ENCODE measurements around the gene ITGB3BP. TPM values are rescaled to one million over a fixed set of nuclear protein-coding genes. Genes with fewer than 3 reads are reported as not detected.

Gene ITGB3BP
- total and polyA plus RNA-seq, 4 donors = 5.7 to 15.2 (median 7.5) TPM

DNA sequence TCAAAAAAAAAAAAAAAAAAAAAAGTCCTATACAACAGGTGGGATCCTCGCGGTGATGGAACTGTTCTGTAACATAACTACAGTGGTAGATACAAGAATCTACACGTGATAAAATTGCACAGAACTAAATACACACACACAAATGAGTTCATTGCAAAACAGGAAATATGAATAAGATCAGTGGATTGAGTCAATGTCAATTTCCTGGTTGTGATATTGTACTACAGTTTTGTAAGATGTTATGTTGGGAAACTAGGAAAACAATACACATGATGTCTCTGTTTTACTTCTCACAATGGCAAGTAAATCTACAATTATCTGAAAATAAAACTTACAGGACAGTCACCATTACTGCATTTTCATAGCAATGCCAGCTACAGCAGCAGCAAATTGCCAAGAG is 59.8 kb downstream of the ITGB3BP start (continued):
- TF ChIP-seq HNF4A (conservative IDR thresholded peaks at IDR 0.05) (no peak), SP1 (IDR thresholded peaks at IDR 0.05) (no peak)

DNA sequence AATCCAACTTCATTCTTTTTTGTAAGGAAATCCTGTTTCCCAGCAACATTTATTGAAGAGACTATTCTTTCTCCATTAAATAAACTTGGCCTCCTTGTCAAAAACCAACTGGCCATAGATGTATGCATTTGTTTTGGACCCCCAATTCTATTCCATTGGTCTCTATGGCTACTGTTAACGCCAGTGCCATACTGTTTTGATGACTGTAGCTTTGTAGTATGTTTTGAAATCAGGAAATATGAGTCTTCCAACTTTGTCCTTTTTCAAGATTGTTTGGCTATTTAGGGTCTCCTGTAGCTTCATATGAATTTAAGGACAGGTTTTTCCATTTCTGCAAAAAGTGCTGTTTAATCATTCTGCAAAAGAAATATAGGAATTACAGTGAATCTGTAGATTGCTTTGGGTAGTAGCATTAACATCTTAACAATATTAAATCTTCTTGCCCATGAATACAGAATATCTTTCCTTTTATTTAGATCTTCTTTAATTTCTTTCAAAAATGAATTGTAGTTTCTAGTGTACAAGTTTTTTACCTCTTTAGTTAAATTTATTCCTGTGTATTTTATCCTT is 61.3 kb downstream of the ITGB3BP start:
- Histone ChIP-seq H3K9me3 (ENCODE audit: control insufficient read depth in 4 of 4, low read length in 3 of 4) (peaks cover 0 to 10% (median 4%) of the 10 kb centered on the region in 4 donors), H3K4me1 (ENCODE audit: control insufficient read depth in 4 of 4, insufficient read depth in 4 of 4, low read length in 3 of 4) (no peaks in the 10 kb centered on the region), H3K4me3 (ENCODE audit: low read depth in 1 of 3, low read length in 3 of 3) (no peak overlapping the region), H3K36me3 (ENCODE audit: control insufficient read depth in 4 of 4, insufficient read depth in 3 of 4, low read depth in 1 of 4, low read length in 3 of 4) (no peaks in the 10 kb centered on the region), H3K27me3 (ENCODE audit: control insufficient read depth in 4 of 4, insufficient read depth in 4 of 4, low read length in 3 of 4) (no peaks in the 10 kb centered on the region), H3K9ac (ENCODE audit: low read depth in 1 of 2, low read length in 2 of 2) (no peak overlapping the region), H3K27ac (ENCODE audit: low read depth in 1 of 2, low read length in 2 of 2) (no peak overlapping the region)
- WGBS = 98% methylated on average over 1 of the region's 1 CpG
- no peak for DNase-seq (ENCODE audit: low spot score)
- TF ChIP-seq NR2F2 (IDR thresholded peaks at IDR 0.05) = no peak
- no peak for TF ChIP-seq EGR1 (IDR thresholded peaks at IDR 0.05; ENCODE audit: low read depth in 2 of 2)
- TF ChIP-seq FOXA1 (IDR thresholded peaks at IDR 0.05) = no peak

GRCh38 chr1:63458750-63459149 is 64.3 kb downstream of the ITGB3BP start:
- no peak overlapping the region for H3K9ac ChIP-seq (ENCODE audit: low read depth in 1 of 2, low read length in 2 of 2)
- H3K4me1 ChIP-seq (ENCODE audit: control insufficient read depth in 4 of 4, insufficient read depth in 4 of 4, low read length in 3 of 4) = no peaks in the 10 kb centered on the region
- DNase-seq (ENCODE audit: low spot score) = no peak
- no peak overlapping the region for H3K27ac ChIP-seq (ENCODE audit: low read depth in 1 of 2, low read length in 2 of 2)
- H3K4me3 ChIP-seq (ENCODE audit: low read depth in 1 of 3, low read length in 3 of 3) = no peak overlapping the region
- TF ChIP-seq TAF1 (conservative IDR thresholded peaks at IDR 0.05) (no peak), RXRA (IDR thresholded peaks at IDR 0.05) (no peak), HNF4G (IDR thresholded peaks at IDR 0.05) (no peak), EGR1 (IDR thresholded peaks at IDR 0.05; ENCODE audit: low read depth in 2 of 2) (no peak), FOXA1 (IDR thresholded peaks at IDR 0.05) (no peak), HNF4A (conservative IDR thresholded peaks at IDR 0.05) (no peak), GABPA (IDR thresholded peaks at IDR 0.05 in 1 of 2, conservative IDR thresholded peaks at IDR 0.05 in 1 of 2) (no peak), SP1 (IDR thresholded peaks at IDR 0.05) (no peak), FOXA2 (IDR thresholded peaks at IDR 0.05) (no peak), NR2F2 (IDR thresholded peaks at IDR 0.05) (no peak), REST (IDR thresholded peaks at IDR 0.05) (no peak), RAD21 (IDR thresholded peaks at IDR 0.05) (no peak), CTCF (IDR thresholded peaks at IDR 0.05; ENCODE audit: low read depth, low read length, missing input control) (no peak), YY1 (IDR thresholded peaks at IDR 0.05) (no peak), JUND (IDR thresholded peaks at IDR 0.05) (no peak)
- TF ChIP-seq, protein P1, sequence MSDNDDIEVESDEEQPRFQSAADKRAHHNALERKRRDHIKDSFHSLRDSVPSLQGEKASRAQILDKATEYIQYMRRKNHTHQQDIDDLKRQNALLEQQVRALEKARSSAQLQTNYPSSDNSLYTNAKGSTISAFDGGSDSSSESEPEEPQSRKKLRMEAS (IDR thresholded peaks at IDR 0.05) = no peak
- TF ChIP-seq, protein P2, sequence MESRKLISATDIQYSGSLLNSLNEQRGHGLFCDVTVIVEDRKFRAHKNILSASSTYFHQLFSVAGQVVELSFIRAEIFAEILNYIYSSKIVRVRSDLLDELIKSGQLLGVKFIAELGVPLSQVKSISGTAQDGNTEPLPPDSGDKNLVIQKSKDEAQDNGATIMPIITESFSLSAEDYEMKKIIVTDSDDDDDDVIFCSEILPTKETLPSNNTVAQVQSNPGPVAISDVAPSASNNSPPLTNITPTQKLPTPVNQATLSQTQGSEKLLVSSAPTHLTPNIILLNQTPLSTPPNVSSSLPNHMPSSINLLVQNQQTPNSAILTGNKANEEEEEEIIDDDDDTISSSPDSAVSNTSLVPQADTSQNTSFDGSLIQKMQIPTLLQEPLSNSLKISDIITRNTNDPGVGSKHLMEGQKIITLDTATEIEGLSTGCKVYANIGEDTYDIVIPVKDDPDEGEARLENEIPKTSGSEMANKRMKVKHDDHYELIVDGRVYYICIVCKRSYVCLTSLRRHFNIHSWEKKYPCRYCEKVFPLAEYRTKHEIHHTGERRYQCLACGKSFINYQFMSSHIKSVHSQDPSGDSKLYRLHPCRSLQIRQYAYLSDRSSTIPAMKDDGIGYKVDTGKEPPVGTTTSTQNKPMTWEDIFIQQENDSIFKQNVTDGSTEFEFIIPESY (IDR thresholded peaks at IDR 0.05) = no peak
- peaks cover 0 to 10% (median 4%) of the 10 kb centered on the region in 4 donors for H3K9me3 ChIP-seq (ENCODE audit: control insufficient read depth in 4 of 4, low read length in 3 of 4)
- H3K27me3 ChIP-seq (ENCODE audit: control insufficient read depth in 4 of 4, insufficient read depth in 4 of 4, low read length in 3 of 4) = no peaks in the 10 kb centered on the region
- no peaks in the 10 kb centered on the region for H3K36me3 ChIP-seq (ENCODE audit: control insufficient read depth in 4 of 4, insufficient read depth in 3 of 4, low read depth in 1 of 4, low read length in 3 of 4)

All from liver (tissue), 9 donors.